HG02759 (cell line): ENCODE results near the gene CDKL5.
"Not testable (repeated sequence)": the region's sequence is repeated elsewhere in the genome, so short reads cannot be mapped to it uniquely, and the experiment has no call there.

Experiments used
- ATAC-seq: cut with Tn5 transposase; IDR thresholded peaks from one replicate; pipeline ENCODE4 v1.9.1; 2021; ENCODE audit warnings: mild to moderate bottlenecking, moderate library complexity; ENCODE audit not compliant: unreplicated experiment

The CDKL5 gene

GRCh38 chrX:18573556-18573955 is 148.1 kb downstream of the CDKL5 start:
- ATAC-seq, result no peak

- no peak for ATAC-seq
Observed at GRCh38 chrX:18574591-18574990, 149.2 kb downstream of the CDKL5 start.

GRCh38 chrX:18575744-18576143 is 150.3 kb downstream of the CDKL5 start:
- no peak for ATAC-seq

- ATAC-seq, result no peak
Observed at GRCh38 chrX:18577400-18577799, 152.0 kb downstream of the CDKL5 start.

- ATAC-seq, result no peak
Observed at GRCh38 chrX:18578546-18578945, 153.1 kb downstream of the CDKL5 start.

GRCh38 chrX:18579495-18579894 is 154.1 kb downstream of the CDKL5 start:
- no peak for ATAC-seq

GRCh38 chrX:18582910-18583493 is 157.6 kb downstream of the CDKL5 start:
- ATAC-seq, result no peak

GRCh38 chrX:18589292-18589691 is 163.9 kb downstream of the CDKL5 start:
- not testable (repeated sequence) for ATAC-seq

- no peak for ATAC-seq
Observed at GRCh38 chrX:18591834-18592233, 166.4 kb downstream of the CDKL5 start.

- ATAC-seq, result no peak
Observed at GRCh38 chrX:18594079-18594478, 168.7 kb downstream of the CDKL5 start.

- ATAC-seq, result no peak
Observed at GRCh38 chrX:18596096-18596495, 170.7 kb downstream of the CDKL5 start.

GRCh38 chrX:18598413-18598812 is 173.0 kb downstream of the CDKL5 start:
- ATAC-seq, result no peak

GRCh38 chrX:18607966-18608365 is 182.6 kb downstream of the CDKL5 start:
- ATAC-seq, result no peak

- ATAC-seq, result no peak
Observed at GRCh38 chrX:18613930-18614639, 188.7 kb downstream of the CDKL5 start.

- ATAC-seq, result no peak
Observed at GRCh38 chrX:18616688-18617406, 191.4 kb downstream of the CDKL5 start.

- ATAC-seq, result no peak
Observed at GRCh38 chrX:18617407-18617750, 192.0 kb downstream of the CDKL5 start.

GRCh38 chrX:18619288-18619687 is 193.9 kb downstream of the CDKL5 start:
- no peak for ATAC-seq

- ATAC-seq, result no peak
Observed at GRCh38 chrX:18620349-18620748, 194.9 kb downstream of the CDKL5 start.

GRCh38 chrX:18624599-18624998 is 199.2 kb downstream of the CDKL5 start:
- no peak for ATAC-seq

GRCh38 chrX:18630934-18631333 is 205.5 kb downstream of the CDKL5 start:
- ATAC-seq, result no peak

- no peak for ATAC-seq
Observed at GRCh38 chrX:18638398-18638797, 213.0 kb downstream of the CDKL5 start.

- no peak for ATAC-seq
Observed at GRCh38 chrX:18639280-18639679, 213.9 kb downstream of the CDKL5 start.
